ENCODE results near the gene MS4A4E. TPM values are rescaled to one million over a fixed set of nuclear protein-coding genes. Genes with fewer than 3 reads are reported as not detected.

Gene MS4A4E
- total RNA-seq, 1 experiment from 2014 or later = 0.42 TPM

GRCh38 chr11:60230681-60231080, 12.3 kb downstream of the MS4A4E start:
- DNase-seq = no peak
- TF ChIP-seq, protein P1, sequence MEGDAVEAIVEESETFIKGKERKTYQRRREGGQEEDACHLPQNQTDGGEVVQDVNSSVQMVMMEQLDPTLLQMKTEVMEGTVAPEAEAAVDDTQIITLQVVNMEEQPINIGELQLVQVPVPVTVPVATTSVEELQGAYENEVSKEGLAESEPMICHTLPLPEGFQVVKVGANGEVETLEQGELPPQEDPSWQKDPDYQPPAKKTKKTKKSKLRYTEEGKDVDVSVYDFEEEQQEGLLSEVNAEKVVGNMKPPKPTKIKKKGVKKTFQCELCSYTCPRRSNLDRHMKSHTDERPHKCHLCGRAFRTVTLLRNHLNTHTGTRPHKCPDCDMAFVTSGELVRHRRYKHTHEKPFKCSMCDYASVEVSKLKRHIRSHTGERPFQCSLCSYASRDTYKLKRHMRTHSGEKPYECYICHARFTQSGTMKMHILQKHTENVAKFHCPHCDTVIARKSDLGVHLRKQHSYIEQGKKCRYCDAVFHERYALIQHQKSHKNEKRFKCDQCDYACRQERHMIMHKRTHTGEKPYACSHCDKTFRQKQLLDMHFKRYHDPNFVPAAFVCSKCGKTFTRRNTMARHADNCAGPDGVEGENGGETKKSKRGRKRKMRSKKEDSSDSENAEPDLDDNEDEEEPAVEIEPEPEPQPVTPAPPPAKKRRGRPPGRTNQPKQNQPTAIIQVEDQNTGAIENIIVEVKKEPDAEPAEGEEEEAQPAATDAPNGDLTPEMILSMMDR (conservative IDR thresholded peaks at IDR 0.05) = no peak
- Histone ChIP-seq H4K8ac (replicated peaks; ENCODE audit: insufficient read length, low read depth, low read length) (no peak overlapping the region), H3K18ac (ENCODE audit: insufficient read length, low read depth, low read length) (no peak overlapping the region), H2AK5ac (ENCODE audit: insufficient read length, low read length) (no peak overlapping the region), H3K9ac (ENCODE audit: extremely low read depth, insufficient read length, low read length) (no peak overlapping the region), H3K79me2 (ENCODE audit: insufficient read depth, low read length) (no peaks in the 10 kb centered on the region; the same call in 1 of the 2 replicates), H3T11ph (ENCODE audit: low read length) (no peak overlapping the region), H2BK20ac (ENCODE audit: low read depth, low read length, poor library complexity, severe bottlenecking) (no peak overlapping the region), H3K14ac (ENCODE audit: insufficient read depth, low read length) (no peak overlapping the region), H3K9me3 (ENCODE audit: control insufficient read depth, low read depth, low read length) (no peaks in the 10 kb centered on the region), H3K79me1 (ENCODE audit: insufficient read depth, low read depth, low read length, poor library complexity, severe bottlenecking) (no peaks in the 10 kb centered on the region), H3K23me2 (ENCODE audit: insufficient read length, low read depth, low read length, poor library complexity, severe bottlenecking) (no peaks in the 10 kb centered on the region), H2BK15ac (ENCODE audit: low read depth, low read length) (no peak overlapping the region), H3K56ac (ENCODE audit: insufficient read length, low read depth, low read length) (no peak overlapping the region), H4K91ac (ENCODE audit: insufficient read length, low read depth, low read length) (no peak overlapping the region), H3K27me3 (ENCODE audit: insufficient read depth, low read length) (no peaks in the 10 kb centered on the region), H2BK5ac (ENCODE audit: insufficient read length, low read length) (no peak overlapping the region), H3K4me2 (ENCODE audit: insufficient read depth, insufficient read length, low read length) (no peak overlapping the region), H3K27ac (ENCODE audit: insufficient read length, low read depth, low read length) (no peak overlapping the region), H2BK120ac (ENCODE audit: low read depth, low read length, poor library complexity, severe bottlenecking) (no peak overlapping the region), H2BK12ac (ENCODE audit: insufficient read length, low read depth, low read length) (no peak overlapping the region), H3K4ac (ENCODE audit: low read depth, low read length) (no peak overlapping the region), H2AFZ (ENCODE audit: low read length) (no peak overlapping the region), H4K20me1 (ENCODE audit: control insufficient read depth, insufficient read depth, insufficient read length) (no peaks in the 10 kb centered on the region), H4K5ac (ENCODE audit: insufficient read length, low read depth, low read length) (no peak overlapping the region), H3K4me1 (ENCODE audit: insufficient read depth, low read length) (no peaks in the 10 kb centered on the region), H3K23ac (ENCODE audit: insufficient read length, low read depth, low read length) (no peak overlapping the region)
- no CpG with 5 or more reads among the region's 1 CpG for WGBS (ENCODE audit: extremely low coverage, insufficient read length, low lambda C conversion rate)
- H3K9me3 Mint-ChIP-seq = peaks cover 1 to 3% of the 10 kb centered on the region in 2 experiments; a peak in 2 of 5 replicates
- H3K36me3 Mint-ChIP-seq (ENCODE audit: insufficient read depth in 1 of 3, low read depth in 3 of 3) = no peaks in the 10 kb centered on the region
- H3K4me3 Mint-ChIP-seq = no peak overlapping the region
- no peaks in the 10 kb centered on the region for H3K4me1 Mint-ChIP-seq
- H3K27me3 Mint-ChIP-seq (ENCODE audit: low read depth) = no peaks in the 10 kb centered on the region
- no peak overlapping the region for H3K27ac Mint-ChIP-seq

All from H9 (cell line).